GM13977 (cell line): ENCODE results near the gene LBHD2.
A peak's percentile ranks its signal among the peaks of the same experiment; 100 is the strongest.

ENCODE experiments used
- DNase-seq: peaks from one replicate; pipeline ENCODE4 v3.0.0; 2012; ENCODE audit warnings: low spot score
- in situ Hi-C: fragments of 300-500 bp; cut with MboI; formaldehyde crosslinking; loops from one replicate; pipeline ENCODE4 v1.12.0; 2022; ENCODE audit warnings: low sequenced_read_pairs, low pct_unique_long_range_greater_than_20kb, mixed read lengths, inconsistent platforms; ENCODE audit not compliant: unreplicated experiment
- TF ChIP-seq, protein P1 (sequence below): IDR thresholded peaks from 2 replicates; pipeline ENCODE4 v1.5.1; 2012; ENCODE audit warnings: mild to moderate bottlenecking, control low read depth; ENCODE audit not compliant: insufficient read depth; ENCODE audit errors: extremely low read depth, missing control alignments

The LBHD2 gene

DNA sequence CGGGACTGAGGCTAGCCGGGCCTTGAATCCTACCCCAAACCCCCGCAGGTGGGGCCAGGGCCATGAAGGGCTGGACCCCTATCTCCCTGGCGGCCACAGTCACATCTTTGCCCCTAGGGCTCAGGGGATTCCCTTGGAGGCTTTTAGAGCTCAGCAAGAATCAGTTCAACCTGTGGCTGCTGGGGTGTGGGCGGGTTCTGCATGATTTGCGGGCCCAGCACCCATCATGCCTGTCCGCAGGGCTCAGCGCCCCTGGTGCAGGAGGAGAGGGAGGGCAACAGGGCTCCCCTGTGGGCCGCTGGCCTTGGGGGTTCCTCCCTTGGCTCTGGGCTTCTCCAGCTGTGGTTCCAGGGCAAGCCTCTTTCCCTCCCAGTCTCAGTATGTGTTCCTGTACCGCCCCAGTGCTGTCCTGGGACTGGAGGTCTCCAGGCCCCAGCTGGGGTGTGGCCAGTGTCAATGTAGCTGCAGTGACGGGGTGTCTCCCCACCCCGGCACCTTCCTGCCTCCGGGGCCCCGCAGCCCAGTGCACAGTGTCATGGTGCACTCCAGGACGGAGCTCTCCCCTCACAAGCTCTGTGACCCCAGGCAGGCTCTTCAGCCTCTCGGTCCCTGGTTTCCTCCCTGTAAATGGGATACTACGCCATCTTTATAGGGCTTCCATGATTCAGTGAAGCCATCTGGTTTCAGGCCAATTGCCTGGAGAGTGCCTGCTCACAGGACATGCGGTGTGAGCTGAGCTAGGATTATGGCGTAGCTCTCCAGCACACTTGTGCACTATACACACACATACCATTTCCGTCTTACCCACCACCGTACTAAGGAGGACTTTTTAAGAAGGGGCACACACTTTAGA lies 9.9 kb upstream of the LBHD2 start:
- DNase-seq, result peak; percentile 70
- in situ Hi-C loops, result no loop called here
- TF ChIP-seq, protein P1, sequence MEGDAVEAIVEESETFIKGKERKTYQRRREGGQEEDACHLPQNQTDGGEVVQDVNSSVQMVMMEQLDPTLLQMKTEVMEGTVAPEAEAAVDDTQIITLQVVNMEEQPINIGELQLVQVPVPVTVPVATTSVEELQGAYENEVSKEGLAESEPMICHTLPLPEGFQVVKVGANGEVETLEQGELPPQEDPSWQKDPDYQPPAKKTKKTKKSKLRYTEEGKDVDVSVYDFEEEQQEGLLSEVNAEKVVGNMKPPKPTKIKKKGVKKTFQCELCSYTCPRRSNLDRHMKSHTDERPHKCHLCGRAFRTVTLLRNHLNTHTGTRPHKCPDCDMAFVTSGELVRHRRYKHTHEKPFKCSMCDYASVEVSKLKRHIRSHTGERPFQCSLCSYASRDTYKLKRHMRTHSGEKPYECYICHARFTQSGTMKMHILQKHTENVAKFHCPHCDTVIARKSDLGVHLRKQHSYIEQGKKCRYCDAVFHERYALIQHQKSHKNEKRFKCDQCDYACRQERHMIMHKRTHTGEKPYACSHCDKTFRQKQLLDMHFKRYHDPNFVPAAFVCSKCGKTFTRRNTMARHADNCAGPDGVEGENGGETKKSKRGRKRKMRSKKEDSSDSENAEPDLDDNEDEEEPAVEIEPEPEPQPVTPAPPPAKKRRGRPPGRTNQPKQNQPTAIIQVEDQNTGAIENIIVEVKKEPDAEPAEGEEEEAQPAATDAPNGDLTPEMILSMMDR, result no peak

DNA sequence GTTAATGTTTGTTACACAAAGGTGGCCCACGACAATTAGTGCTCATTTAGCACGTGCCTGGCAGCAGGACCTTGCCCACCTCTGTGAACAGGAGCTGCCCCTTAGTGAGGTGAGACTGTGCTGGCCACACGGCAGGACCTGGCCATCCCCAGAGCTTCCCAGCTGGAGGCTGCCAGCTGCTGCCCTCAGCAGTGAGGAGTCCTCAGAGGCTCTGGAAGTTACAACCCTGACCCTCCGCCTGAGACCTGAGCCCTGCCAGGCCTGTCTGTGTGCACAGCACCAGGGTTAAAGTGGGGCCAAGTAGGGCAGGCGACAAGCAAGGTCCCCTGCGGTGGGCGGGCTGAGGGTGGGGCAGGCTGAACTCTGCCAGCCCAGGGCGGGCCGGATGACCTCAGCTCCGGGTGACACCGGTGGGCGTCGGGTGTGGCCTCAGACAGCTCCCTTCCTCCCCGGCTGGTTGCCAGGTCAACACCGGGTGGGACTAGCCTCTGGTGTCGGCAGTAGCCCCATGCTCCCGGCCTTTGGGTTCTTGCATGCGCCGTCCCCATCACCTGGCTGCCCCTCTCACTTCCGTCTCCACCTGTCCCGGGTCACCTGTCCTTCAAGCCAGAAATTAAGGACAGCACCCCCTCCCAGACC lies 9.2 kb upstream of the LBHD2 start:
- in situ Hi-C loops, result loop anchor here (25.0 kb wide), 1 partner anchor 212 kb away; no protein-coding TSS in a partner anchor
- DNase-seq, result no peak
- TF ChIP-seq, protein P1, result no peak

DNA sequence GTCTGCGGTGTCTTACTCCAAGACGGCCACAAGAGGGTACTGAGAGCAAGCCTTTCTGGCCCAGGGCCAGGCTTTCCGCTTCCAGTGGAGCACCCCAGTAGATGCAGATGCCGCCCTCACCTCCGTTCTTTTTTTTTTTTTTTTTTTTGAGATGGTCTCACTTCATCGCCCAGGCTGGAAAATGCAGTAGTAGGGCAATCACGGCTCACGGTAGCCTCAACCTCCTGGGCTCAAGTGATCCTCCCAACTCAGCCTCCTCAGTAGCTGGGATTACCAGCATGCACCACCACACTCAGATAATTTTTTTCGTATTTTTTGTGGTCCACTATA lies 5.6 kb upstream of the LBHD2 start:
- peak; percentile 92 for DNase-seq
- in situ Hi-C loops, result loop anchor here (25.0 kb wide), 1 partner anchor 209 kb away; no protein-coding TSS in a partner anchor
- TF ChIP-seq, protein P1, result peak; percentile 86

DNA sequence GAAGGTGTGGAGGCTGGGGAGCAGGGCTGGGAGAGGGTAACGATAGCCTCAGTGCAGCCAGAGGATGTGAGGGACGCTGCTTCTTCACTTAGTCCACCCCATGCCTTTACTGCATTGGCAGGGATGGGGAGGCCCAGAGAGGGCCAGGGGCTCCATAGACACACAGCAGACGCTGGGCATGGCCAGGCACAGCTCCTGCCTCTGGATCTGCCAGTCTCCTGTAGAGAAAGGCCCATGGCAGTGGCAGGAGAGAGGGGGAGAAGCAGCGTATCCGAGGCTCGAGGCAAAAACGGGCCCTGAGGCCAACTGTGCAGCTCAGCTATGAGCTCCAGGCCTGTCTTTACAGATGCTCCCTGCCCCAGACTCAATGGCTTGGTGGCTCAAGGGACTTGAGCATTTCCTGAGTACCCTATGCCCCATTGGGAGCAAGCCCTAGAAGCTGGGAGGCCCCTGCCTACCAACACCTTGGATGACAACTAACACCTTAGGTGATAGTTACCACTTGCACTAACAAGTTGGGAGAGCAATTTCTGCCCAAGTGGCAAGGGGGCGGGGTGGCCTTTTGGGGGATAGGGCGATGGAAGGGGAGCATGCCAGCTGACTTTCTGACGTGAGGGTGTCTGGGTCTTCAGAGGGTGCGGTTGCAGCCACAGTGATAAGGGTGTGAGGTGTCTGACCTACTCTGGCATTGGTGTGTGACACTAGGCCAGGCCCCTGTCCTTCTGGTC lies 5.0 kb upstream of the LBHD2 start:
- DNase-seq, result no peak
- TF ChIP-seq, protein P1, result peak; percentile 6
- in situ Hi-C loops, result loop anchor here (25.0 kb wide), 1 partner anchor 208 kb away; no protein-coding TSS in a partner anchor

DNA sequence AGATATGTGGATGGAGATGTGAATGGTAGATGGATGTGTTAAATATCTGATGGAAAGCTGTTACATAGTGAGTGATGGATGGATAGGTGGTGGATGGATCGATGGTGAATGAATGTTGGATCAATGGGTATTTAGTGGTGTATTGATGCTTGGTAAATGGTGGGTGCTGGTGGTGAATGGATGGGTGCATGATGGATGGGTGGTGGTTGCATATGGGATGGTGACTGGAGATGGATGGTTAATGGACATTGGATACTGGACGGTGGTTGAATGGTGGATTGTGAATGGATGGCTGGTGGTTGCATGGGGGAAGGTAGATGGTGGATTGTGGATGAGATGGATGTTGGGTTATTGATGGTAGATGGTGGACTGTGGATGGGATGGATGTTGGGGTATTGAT lies 2.1 kb upstream of the LBHD2 start:
- TF ChIP-seq, protein P1, result no peak
- in situ Hi-C loops, result loop anchor here (25.0 kb wide), 1 partner anchor 205 kb away; no protein-coding TSS in a partner anchor
- DNase-seq, result no peak
